ENCODE results near the gene NOVA2.

The NOVA2 gene

GRCh38 chr19:45985321-45985720, 11.7 kb upstream of the NOVA2 start:
- no peak overlapping the region for H3K27ac ChIP-seq
- no peak for TF ChIP-seq CTCF (conservative IDR thresholded peaks at IDR 0.05)

- no peak overlapping the region for H3K27ac ChIP-seq
- TF ChIP-seq CTCF (conservative IDR thresholded peaks at IDR 0.05) = no peak
These were observed 7.7 kb upstream of the NOVA2 start for GRCh38 chr19:45981350-45981749.

- H3K27ac ChIP-seq = no peak overlapping the region
- TF ChIP-seq CTCF (conservative IDR thresholded peaks at IDR 0.05) = no peak
These were observed 4.5 kb upstream of the NOVA2 start for GRCh38 chr19:45978156-45978555.

- TF ChIP-seq CTCF (conservative IDR thresholded peaks at IDR 0.05) = no peak
- H3K27ac ChIP-seq = no peak overlapping the region
These were observed 2.5 kb upstream of the NOVA2 start for GRCh38 chr19:45976178-45976577.

- no peak for TF ChIP-seq CTCF (conservative IDR thresholded peaks at IDR 0.05)
- H3K27ac ChIP-seq = no peak overlapping the region
These were observed 1.8 kb upstream of the NOVA2 start for GRCh38 chr19:45975306-45976070.

GRCh38 chr19:45972947-45973540, 621 bp downstream of the NOVA2 start:
- TF ChIP-seq CTCF (conservative IDR thresholded peaks at IDR 0.05) = no peak
- no peak overlapping the region for H3K27ac ChIP-seq

- no peak for TF ChIP-seq CTCF (conservative IDR thresholded peaks at IDR 0.05)
- no peak overlapping the region for H3K27ac ChIP-seq
These were observed 1.4 kb downstream of the NOVA2 start for GRCh38 chr19:45972081-45972946.

Data from VCaP (cell line).